ENCODE results near the gene CACNA1C. TPM values are rescaled to one million over a fixed set of nuclear protein-coding genes. Genes with fewer than 3 reads are reported as not detected.

CACNA1C gene
- total RNA-seq, 1 experiment from 2014 or later = 1.1 TPM

GRCh38 chr12:2027351-2027750 is 25.4 kb upstream of the CACNA1C start:
- no peaks in the 10 kb centered on the region for H3K27me3 ChIP-seq (ENCODE audit: insufficient read depth, low read length)
- no peaks in the 10 kb centered on the region for H4K20me1 ChIP-seq (ENCODE audit: control insufficient read depth, insufficient read depth, insufficient read length)

More at GRCh38 chr12:2027351-2027750, 25.4 kb upstream of the CACNA1C start:
- Mint-ChIP-seq H3K9me3 (no peaks in the 10 kb centered on the region), H3K27ac (no peak overlapping the region), H3K4me3 (no peak overlapping the region), H3K4me1 (peaks cover 7 to 10% of the 10 kb centered on the region in 2 experiments; a peak in 3 of 4 replicates), H3K27me3 (ENCODE audit: low read depth) (peaks cover 17% of the 10 kb centered on the region), H3K36me3 (ENCODE audit: insufficient read depth in 1 of 3, low read depth in 3 of 3) (no peaks in the 10 kb centered on the region)
- TF ChIP-seq CTCF (conservative IDR thresholded peaks at IDR 0.05) = no peak
- Histone ChIP-seq H3K23me2 (ENCODE audit: insufficient read length, low read depth, low read length, poor library complexity, severe bottlenecking) (no peaks in the 10 kb centered on the region), H3K27ac (ENCODE audit: insufficient read length, low read depth, low read length) (no peak overlapping the region), H2AFZ (ENCODE audit: low read length) (no peak overlapping the region), H3K56ac (ENCODE audit: insufficient read length, low read depth, low read length) (no peak overlapping the region), H2BK5ac (ENCODE audit: insufficient read length, low read length) (no peak overlapping the region), H3K23ac (ENCODE audit: insufficient read length, low read depth, low read length) (no peak overlapping the region), H2BK15ac (ENCODE audit: low read depth, low read length) (no peak overlapping the region), H3K4me2 (ENCODE audit: insufficient read depth, insufficient read length, low read length) (no peak overlapping the region), H3K9me3 (ENCODE audit: control insufficient read depth, low read depth, low read length) (no peaks in the 10 kb centered on the region), H3K79me2 (ENCODE audit: insufficient read depth, low read length) (no peaks in the 10 kb centered on the region), H4K91ac (ENCODE audit: insufficient read length, low read depth, low read length) (no peak overlapping the region), H3K4ac (ENCODE audit: low read depth, low read length) (no peak overlapping the region), H3K14ac (ENCODE audit: insufficient read depth, low read length) (no peak overlapping the region), H3K79me1 (ENCODE audit: insufficient read depth, low read depth, low read length, poor library complexity, severe bottlenecking) (no peaks in the 10 kb centered on the region), H2BK120ac (ENCODE audit: low read depth, low read length, poor library complexity, severe bottlenecking) (no peak overlapping the region), H3K18ac (ENCODE audit: insufficient read length, low read depth, low read length) (no peak overlapping the region), H3T11ph (ENCODE audit: low read length) (no peak overlapping the region), H2BK12ac (ENCODE audit: insufficient read length, low read depth, low read length) (no peak overlapping the region), H4K8ac (replicated peaks; ENCODE audit: insufficient read length, low read depth, low read length) (no peak overlapping the region), H2BK20ac (ENCODE audit: low read depth, low read length, poor library complexity, severe bottlenecking) (no peak overlapping the region), H4K5ac (ENCODE audit: insufficient read length, low read depth, low read length) (no peak overlapping the region), H3K4me1 (ENCODE audit: insufficient read depth, low read length) (no peaks in the 10 kb centered on the region), H3K9ac (ENCODE audit: extremely low read depth, insufficient read length, low read length) (no peak overlapping the region), H2AK5ac (ENCODE audit: insufficient read length, low read length) (no peak overlapping the region)
- WGBS (ENCODE audit: extremely low coverage, insufficient read length, low lambda C conversion rate) = no CpG with 5 or more reads among the region's 4 CpGs
- no peak for DNase-seq

Data from H9 (cell line).